Measurements from ENCODE around the gene ADAMTS12. TPM values are rescaled to one million over a fixed set of nuclear protein-coding genes. Genes with fewer than 3 reads are reported as not detected.

The ADAMTS12 gene
- total RNA-seq, 1 experiment from 2014 or later: 6.2 TPM

GRCh38 chr5:33941090-33941489, 49.3 kb upstream of the ADAMTS12 start:
- Histone ChIP-seq H3K79me2 (ENCODE audit: insufficient read depth, low read length) (no peaks in the 10 kb centered on the region), H3K9me3 (ENCODE audit: control insufficient read depth, low read depth, low read length) (no peaks in the 10 kb centered on the region), H4K5ac (ENCODE audit: insufficient read length, low read depth, low read length) (no peak overlapping the region), H3K27ac (ENCODE audit: insufficient read length, low read depth, low read length) (no peak overlapping the region), H2AK5ac (ENCODE audit: insufficient read length, low read length) (no peak overlapping the region), H3K27me3 (ENCODE audit: insufficient read depth, low read length) (peaks cover 8% of the 10 kb centered on the region; the same call in 1 of the 2 replicates), H3K56ac (ENCODE audit: insufficient read length, low read depth, low read length) (no peak overlapping the region), H2BK120ac (ENCODE audit: low read depth, low read length, poor library complexity, severe bottlenecking) (no peak overlapping the region), H2BK5ac (ENCODE audit: insufficient read length, low read length) (no peak overlapping the region), H3K23ac (ENCODE audit: insufficient read length, low read depth, low read length) (no peak overlapping the region), H3K23me2 (ENCODE audit: insufficient read length, low read depth, low read length, poor library complexity, severe bottlenecking) (peaks cover 6% of the 10 kb centered on the region), H2BK20ac (ENCODE audit: low read depth, low read length, poor library complexity, severe bottlenecking) (no peak overlapping the region), H4K20me1 (ENCODE audit: control insufficient read depth, insufficient read depth, insufficient read length) (no peaks in the 10 kb centered on the region), H3K79me1 (ENCODE audit: insufficient read depth, low read depth, low read length, poor library complexity, severe bottlenecking) (no peaks in the 10 kb centered on the region), H2BK12ac (ENCODE audit: insufficient read length, low read depth, low read length) (no peak overlapping the region), H4K91ac (ENCODE audit: insufficient read length, low read depth, low read length) (no peak overlapping the region), H3K4me1 (ENCODE audit: insufficient read depth, low read length) (0 out of 2 replicates have a peak, but pooled peaks cover 2% of the 10 kb centered on the region), H2AFZ (ENCODE audit: low read length) (no peak overlapping the region), H4K8ac (replicated peaks; ENCODE audit: insufficient read length, low read depth, low read length) (no peak overlapping the region), H3K4ac (ENCODE audit: low read depth, low read length) (no peak overlapping the region), H3K9ac (ENCODE audit: extremely low read depth, insufficient read length, low read length) (no peak overlapping the region), H3K14ac (ENCODE audit: insufficient read depth, low read length) (no peak overlapping the region), H3K18ac (ENCODE audit: insufficient read length, low read depth, low read length) (no peak overlapping the region), H3K4me2 (ENCODE audit: insufficient read depth, insufficient read length, low read length) (no peak overlapping the region), H3T11ph (ENCODE audit: low read length) (no peak overlapping the region), H2BK15ac (ENCODE audit: low read depth, low read length) (no peak overlapping the region)
- H3K27ac Mint-ChIP-seq: no peak overlapping the region
- H3K9me3 Mint-ChIP-seq: no peaks in the 10 kb centered on the region
- no peak overlapping the region for H3K4me3 Mint-ChIP-seq
- no CpG with 5 or more reads among the region's 5 CpGs for WGBS (ENCODE audit: extremely low coverage, insufficient read length, low lambda C conversion rate)
- TF ChIP-seq, protein P1, sequence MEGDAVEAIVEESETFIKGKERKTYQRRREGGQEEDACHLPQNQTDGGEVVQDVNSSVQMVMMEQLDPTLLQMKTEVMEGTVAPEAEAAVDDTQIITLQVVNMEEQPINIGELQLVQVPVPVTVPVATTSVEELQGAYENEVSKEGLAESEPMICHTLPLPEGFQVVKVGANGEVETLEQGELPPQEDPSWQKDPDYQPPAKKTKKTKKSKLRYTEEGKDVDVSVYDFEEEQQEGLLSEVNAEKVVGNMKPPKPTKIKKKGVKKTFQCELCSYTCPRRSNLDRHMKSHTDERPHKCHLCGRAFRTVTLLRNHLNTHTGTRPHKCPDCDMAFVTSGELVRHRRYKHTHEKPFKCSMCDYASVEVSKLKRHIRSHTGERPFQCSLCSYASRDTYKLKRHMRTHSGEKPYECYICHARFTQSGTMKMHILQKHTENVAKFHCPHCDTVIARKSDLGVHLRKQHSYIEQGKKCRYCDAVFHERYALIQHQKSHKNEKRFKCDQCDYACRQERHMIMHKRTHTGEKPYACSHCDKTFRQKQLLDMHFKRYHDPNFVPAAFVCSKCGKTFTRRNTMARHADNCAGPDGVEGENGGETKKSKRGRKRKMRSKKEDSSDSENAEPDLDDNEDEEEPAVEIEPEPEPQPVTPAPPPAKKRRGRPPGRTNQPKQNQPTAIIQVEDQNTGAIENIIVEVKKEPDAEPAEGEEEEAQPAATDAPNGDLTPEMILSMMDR (conservative IDR thresholded peaks at IDR 0.05): no peak
- peaks cover 13 to 22% of the 10 kb centered on the region in 2 experiments; a peak in 3 of 4 replicates for H3K4me1 Mint-ChIP-seq
- no peaks in the 10 kb centered on the region for H3K36me3 Mint-ChIP-seq (ENCODE audit: insufficient read depth in 1 of 3, low read depth in 3 of 3)
- no peak for DNase-seq
- H3K27me3 Mint-ChIP-seq (ENCODE audit: low read depth): peaks cover 30% of the 10 kb centered on the region

Data from H9 (cell line).